ENCODE data around the gene NENF.
A peak's percentile ranks its signal among the peaks of the same experiment; 100 is the strongest.

Gene NENF

GRCh38 chr1:212481438-212481767 lies 48.7 kb downstream of the NENF start:
- DNase-seq (ENCODE audit: low read depth) = no peak

DNA sequence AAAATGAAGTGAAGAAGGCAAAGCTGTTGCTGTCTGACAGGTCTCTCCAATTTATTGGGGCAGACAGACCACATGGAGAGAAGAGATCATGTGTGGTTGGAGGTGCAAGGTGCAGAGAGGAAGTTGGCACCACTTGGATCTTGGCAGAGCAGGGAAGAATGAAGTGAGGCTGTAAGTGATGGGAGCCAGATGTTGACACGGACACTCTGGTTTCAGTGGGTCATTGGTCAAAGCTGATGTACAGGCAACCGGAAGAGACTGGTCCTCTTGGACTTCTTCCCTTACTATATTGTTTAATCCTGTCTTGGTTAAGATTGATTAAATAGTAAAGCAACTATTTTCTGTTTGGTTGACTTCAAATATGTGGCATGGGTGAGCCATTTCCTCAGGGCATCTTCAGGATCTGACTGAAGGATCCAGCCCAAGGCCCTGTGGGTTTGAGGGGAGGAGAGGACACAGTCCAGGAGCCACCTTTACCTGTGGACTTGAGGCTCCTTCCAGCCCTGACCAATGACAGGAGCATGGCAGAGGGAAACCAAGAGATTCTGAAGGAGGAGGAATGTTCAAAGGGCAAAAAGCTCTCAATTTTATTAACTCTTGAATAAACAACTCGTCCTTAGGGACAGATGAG lies 49.4 kb downstream of the NENF start:
- DNase-seq (ENCODE audit: low read depth) = no peak

GRCh38 chr1:212482637-212483441 lies 50.1 kb downstream of the NENF start:
- peak; percentile 81 for DNase-seq (ENCODE audit: low read depth)

DNA sequence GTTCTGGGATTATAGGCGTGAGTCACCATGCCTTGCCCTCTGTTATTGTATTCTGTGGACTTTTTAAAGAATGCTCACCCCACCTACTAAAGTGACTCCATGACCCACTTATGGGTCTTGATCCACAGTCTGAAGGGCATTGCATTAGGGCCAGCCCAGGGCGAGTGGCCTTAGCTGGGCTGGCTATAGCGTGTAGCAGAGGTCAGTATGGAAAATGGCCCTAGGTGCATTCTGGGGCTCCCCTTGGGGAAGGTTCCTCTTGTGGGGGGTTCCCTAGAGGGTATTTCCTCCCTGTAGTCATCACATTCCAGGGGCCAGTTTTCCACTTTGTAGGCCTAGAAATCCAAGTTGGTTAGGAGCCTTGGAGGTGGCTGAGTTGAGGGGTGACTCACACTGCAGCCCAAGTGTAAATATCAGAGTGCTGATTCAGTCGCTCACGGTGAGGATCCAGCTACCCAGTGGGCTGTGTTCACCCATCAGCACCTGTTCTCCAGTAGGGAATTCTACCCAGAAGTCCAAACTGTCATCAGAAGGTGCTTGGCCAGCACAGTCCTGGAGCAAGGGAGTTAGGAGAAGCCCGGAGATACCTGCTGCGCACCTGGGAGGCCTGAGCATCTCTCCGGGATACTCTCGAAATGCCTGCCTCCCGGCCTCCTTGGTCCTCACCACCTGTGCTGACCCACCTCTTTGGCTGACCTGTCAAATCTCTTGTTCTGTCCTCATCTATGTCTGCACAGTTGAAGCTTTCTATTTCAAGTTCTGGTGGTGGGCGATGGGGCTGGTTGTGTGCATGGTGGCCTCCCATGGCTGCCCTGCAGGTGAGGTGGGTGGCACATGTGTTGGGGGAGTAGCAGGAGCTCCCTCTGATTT lies 52.2 kb downstream of the NENF start:
- peak; percentile 61 for DNase-seq (ENCODE audit: low read depth)

GRCh38 chr1:212485571-212485912 lies 52.8 kb downstream of the NENF start:
- DNase-seq (ENCODE audit: low read depth) = no peak

DNA sequence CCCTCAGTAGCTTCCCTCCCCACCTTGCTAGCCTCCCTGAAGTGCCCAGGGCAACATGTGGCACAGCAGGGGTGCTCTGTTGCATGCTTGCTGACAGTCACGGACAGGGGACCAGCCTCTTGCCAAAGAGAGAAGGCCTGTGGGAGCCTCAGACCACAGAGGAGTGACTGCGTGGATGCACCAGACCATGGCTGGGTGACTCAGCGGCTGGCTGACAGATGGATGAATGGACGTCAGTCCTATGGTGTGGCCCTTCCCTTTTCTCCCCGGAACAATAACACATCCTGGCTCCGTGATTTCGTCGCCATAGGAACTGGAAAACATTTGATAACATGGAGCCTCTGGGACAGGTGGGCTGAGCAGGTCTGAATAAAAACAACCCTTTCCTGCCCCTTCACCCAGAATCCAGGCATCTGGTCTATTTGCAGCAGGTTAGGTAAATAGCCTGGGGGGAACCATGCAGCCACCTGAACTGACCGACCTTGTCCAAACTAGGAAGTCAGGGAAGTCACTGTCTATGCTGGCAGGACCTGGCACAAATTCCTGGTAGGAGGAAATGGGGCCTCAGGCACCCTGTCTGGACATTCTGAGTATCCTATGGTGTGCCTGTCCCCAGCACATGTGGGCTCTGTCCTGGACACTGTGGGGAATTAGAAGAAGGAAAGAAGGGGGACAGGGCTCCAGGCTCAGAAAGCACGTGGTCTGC lies 53.3 kb downstream of the NENF start:
- DNase-seq (ENCODE audit: low read depth) = peak; percentile 93

DNA sequence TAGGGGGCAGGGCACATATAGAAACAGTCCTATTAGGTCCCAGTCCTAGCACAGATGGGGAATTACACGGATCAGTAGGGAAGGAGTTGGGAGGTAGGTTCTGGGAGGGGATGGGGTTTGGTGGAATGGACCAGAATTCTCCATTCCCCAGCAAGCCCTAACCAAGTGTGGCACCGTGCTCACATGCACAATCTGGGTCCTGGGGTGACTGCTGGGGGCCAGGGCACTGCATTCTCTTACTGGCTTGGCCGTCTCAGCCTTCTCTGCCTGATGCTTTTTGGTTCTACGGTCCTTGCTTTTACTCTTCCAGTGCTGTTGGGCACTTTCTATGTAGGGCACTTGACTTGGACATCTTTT lies 53.9 kb downstream of the NENF start:
- DNase-seq (ENCODE audit: low read depth) = no peak

- DNase-seq (ENCODE audit: low read depth) = no peak
These were observed 54.6 kb downstream of the NENF start for GRCh38 chr1:212487286-212487685.

DNA sequence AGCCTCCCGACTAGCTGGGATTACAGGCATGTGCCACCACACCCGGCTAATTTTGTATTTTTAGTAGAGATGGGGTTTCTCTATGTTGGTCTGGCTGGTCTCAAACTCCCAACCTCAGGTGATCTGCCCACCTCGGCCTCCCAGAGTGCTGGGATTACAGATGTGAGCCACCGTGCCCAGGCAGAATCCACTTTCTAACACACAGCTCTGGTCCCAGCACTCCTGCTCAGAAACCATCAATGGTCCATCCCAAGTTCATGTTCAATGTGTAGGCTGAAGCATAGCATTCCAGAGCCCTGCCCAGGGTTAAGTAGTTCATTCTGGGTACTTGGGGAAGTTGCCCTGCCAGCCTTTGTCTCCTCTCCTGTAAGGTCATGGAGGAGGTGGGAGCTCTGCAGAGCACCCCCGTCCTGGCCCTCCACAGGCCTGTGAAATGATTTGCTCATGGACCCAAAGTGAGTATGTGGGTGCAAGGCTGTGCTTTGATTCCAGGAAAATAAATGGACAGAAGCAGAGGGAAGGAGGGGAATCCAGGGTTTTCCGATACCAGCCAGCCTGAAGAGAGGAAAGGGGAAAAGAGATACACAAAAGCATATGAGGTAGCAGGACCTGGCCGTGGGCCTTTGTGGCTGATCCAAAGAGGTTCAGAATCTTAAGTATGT lies 55.2 kb downstream of the NENF start:
- DNase-seq (ENCODE audit: low read depth) = no peak

GRCh38 chr1:212488436-212489283 lies 55.9 kb downstream of the NENF start:
- DNase-seq (ENCODE audit: low read depth) = peak; percentile 85

- no peak for DNase-seq (ENCODE audit: low read depth)
These were observed 56.7 kb downstream of the NENF start for GRCh38 chr1:212489284-212489859.

GRCh38 chr1:212490276-212490675 lies 57.6 kb downstream of the NENF start:
- DNase-seq (ENCODE audit: low read depth) = no peak

GRCh38 chr1:212491454-212491853 lies 58.7 kb downstream of the NENF start:
- no peak for DNase-seq (ENCODE audit: low read depth)
